GM19240 (cell line): ENCODE data around the gene MEAK7.

Source experiments
- DNase-seq: peaks from one replicate; pipeline ENCODE4 v3.0.0; 2011; ENCODE audit warnings: low spot score; ENCODE audit not compliant: insufficient read length

The MEAK7 gene

DNA sequence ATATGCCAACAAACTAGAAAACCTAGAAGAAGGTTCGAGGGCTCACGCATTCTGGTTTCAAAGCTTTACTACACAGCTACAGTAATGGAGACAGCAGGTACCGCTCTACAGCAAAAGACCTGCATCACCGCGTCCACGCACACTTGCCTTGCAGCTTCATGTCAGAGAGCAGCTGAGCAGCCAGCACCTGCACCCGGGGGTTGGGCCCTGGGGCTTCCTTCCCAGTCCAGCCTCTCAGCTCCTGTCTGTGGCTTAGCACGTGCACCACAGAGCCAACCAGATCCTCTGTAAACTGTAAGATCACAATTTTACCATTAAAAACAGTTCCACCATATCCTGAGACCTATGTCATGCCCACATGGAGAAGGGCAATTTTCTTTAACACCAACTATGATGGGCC lies 15.3 kb downstream of the MEAK7 start:
- no peak for DNase-seq

DNA sequence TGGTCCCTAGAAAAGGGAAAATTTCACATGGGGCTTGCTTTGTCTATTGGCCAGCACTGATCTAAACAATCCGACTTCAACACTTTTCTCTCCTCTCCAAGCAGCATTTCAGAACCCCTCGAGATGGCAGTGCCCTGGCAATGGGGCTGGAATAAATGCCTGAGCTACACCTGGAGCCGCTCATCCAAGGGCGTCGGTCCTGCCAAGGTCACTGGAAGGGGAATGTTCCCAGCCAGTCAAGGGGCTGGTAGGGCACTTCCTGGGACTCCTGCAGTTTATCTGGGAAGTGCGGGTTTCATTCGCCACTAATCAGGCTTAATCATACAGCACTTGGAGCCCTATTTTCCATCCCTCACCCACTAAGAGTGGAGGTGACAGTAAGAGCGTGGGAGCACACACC lies 17.1 kb downstream of the MEAK7 start:
- no peak for DNase-seq

DNA sequence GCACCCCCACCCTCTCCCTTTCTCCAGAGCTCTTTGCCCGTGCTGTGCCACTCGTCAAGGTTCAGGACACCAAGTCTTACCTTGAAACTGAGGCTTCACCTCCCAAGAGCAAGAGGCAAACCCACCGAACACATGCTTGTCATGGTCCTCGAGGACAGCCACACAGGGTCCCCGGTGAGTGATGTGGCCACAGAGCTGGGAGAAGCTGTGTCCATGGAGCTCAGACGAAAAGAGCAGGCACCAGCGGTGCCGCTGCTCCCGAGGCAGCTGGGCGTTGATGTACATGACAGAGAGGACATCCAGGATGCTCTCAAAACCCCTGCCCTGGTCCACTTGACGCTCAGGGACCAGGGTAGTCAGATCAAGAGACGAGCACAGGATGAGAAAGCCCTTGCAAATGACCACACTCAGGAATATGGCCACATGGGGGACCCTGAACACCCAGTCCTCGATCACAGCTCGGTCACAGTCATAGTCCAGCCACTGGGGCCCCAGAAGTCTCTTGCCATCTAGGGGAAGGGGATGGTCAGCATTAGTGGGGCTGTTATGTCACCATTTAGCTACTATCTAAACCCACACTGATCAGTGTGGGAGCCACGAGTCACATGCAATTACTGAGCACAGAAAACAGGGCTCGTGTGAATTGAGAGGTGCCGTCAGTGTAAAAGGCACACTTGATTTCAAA lies 17.8 kb downstream of the MEAK7 start:
- DNase-seq: no peak

DNA sequence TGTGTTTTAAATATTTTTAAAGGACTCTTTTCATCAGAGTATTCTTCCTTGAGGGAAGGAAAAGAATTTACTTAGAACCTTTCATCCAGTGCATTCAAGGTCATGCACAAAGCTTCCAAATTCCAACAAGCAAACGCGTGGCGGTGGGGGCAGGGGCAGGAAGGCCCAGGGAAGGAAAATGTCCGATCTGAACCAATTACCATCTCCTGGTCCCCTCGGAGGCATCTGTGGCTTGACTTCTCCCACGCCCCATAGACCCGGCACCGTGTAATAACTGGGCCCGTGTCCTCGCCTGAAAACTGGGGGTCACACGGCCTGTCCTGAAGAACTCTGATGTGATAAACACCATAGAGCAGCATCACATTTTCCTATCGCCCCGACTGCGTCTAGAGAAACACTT lies 18.3 kb downstream of the MEAK7 start:
- DNase-seq: no peak

DNA sequence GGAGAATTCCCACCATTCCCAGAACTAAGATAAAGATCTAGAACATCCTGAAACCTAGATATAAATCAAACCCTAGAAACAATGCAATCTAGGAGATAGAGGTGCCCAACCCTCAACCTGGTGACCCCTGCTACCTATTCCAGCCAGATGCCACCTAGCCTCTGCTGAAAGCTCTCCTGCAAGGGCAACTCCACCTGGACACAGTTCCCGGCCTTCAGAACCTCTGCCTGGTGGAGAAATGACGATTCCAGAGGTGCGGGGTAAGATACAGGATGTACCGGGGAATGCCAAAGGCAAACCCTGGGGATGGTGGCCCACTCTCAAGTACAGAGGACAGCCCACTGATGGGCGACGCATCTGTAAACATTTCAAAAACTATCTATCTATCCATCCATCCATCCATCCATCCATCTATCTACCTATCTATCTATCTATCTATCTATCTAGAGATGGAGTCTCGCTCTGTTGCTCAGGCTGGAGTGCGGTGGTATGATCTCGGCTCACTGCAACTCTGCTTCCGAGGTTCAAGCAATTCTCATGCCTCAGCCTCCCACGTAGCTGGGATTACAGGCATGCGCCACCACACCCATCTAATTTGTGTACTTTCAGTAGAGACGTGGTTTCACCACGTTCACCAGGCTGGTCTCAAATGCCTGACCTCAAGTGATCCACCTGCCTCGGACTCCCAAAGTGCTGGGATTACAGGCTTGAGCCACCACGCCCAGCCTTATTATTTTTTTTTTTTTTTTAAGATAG lies 19.0 kb downstream of the MEAK7 start:
- no peak for DNase-seq

DNA sequence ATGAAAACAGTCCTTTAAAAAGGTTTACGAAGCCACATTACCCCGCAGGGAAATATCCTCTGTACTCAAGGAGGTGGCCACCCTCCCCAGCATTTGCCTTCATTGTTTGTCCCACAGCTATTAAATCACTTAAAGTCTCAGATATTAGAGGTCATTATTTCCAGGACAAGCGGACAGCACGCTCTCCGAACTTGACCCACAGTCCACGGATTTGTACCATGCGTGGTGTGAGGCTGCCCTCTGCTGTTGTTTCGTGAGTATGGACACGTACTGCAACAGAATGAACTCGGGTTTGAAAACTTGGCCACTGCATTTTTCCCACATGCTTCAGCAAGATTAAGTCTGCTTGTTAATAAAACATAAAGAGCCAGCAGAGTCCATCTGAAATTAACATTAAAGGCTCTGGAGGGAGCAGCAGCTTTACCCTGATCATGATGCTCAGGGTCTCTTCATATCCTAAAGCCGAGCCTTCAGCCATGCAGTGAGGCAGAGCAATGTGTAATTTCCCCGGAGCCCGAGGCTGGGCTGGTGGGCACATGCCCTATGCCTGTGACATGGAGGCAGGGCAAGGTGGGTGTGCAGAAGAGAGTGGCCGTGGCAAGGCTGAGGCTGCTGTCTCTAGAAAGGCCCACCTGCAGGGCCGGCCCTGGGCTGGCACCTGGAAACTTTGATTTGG lies 19.7 kb downstream of the MEAK7 start:
- DNase-seq: no peak

DNA sequence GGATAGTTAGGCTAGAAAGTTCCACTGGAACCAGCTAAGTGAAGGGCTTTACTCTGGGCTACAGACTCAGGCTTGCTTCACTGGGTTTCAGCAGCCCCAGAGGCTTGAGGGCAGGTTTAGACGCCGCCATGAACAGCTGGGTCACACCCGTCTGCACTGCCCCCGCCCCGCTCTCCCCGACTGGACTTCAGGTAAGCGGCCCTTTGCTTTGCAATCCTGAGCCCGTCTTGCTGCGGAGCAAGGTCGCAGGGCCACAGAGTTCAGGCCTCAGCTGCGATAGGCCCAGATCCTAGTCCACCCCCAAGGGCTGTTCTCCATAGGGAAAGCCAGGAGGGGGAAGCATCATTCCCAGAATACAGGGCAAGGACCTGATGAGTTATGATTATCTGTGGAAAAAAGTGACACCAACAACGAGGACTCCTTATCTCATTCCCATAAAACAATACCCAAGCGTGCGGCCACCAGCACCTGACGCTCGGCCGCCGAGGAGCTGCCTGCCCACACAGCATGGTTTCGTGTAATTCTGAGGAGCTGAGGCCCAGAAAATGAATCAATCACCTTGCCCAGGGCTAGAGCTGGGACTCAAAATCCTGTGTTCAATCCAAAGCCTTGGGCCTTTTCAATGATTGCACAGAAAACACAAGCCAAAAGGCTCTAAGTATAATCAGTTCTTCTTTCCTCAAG lies 20.4 kb downstream of the MEAK7 start:
- DNase-seq: no peak

DNA sequence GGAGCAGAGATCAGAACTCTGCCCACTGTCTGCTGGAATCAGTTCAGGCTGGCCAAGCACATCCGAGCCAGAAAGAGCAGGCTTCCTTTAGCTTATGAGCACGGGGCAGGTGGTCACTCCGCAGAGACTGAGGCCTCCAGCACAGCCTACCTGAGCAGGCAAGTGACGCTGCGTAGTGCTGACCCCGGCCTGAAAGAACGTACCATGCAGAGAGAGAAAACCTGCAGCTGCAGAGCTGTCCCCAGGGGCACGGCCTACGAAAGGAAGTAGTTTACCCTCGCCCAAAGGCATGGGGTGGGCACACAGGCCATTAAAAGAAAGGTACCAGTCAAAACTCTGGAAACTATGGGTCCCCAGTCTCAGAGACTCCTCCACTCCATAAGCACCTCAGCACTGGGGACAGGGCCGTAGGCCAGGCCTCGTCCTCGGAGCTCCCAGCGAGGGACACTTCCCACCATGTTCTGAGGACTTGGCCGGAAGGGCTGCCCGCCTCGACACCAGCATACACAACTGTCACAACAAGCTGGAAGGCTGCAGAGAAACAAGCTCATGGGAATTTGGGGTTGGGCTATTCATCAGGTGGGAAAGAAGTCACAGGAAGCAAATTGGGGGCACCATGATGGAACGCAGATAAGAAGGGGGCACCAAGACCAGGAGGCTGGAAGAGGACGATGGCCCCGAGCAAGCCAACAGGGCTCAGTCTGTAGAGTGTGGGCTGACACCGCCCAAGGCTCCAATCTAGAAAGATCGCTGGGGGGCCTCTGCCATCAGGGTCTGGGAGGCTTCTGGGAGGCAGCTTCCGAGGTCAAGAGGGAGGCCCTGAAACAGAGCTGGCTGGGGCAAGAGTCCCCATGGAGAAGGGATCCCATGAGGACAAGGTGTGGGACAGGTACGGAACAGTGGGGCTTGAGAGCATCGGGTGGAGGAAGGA lies 21.2 kb downstream of the MEAK7 start:
- DNase-seq: no peak

DNA sequence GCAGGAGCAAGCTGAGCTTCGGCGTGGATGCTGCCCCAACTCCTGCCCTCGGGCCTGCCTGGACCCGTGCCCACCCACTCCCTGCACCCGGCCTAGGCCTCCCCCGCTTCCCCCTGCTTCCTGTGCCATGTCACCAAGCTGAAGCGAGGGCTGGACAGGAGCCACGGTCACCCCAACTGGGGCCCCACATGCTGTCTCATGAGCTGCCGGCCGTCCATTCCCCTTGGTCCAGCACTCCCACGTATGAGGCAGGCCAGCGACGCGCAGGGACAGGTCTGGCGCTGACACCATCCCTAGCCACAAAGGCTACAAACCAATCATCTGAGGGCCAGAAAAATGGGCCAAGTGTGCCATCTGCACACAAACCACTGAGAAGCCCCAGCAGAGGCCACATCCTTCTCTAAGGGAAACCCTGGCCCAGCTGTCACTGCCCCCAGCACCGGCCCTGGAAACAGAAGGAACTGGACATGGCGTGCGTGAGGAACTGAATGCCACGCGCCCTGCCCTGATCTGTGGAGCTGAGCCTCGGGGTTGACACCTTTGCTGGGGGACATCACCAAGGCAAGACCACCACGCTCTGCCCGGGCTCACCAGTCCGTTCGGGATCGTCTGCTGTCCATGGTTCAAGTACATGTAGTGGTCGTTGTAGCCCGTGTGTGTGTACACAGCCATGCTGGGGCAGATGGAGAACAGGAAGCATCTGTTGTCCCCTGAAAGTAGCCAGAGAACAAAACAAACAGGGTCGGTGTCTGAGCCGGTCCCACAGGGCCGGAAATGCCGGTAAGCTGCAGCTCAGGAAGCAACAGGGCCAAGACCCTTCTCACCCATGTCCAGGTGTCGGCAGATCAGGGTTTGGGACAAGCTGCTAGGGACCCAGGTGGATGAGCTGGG lies 22.2 kb downstream of the MEAK7 start:
- DNase-seq: no peak

DNA sequence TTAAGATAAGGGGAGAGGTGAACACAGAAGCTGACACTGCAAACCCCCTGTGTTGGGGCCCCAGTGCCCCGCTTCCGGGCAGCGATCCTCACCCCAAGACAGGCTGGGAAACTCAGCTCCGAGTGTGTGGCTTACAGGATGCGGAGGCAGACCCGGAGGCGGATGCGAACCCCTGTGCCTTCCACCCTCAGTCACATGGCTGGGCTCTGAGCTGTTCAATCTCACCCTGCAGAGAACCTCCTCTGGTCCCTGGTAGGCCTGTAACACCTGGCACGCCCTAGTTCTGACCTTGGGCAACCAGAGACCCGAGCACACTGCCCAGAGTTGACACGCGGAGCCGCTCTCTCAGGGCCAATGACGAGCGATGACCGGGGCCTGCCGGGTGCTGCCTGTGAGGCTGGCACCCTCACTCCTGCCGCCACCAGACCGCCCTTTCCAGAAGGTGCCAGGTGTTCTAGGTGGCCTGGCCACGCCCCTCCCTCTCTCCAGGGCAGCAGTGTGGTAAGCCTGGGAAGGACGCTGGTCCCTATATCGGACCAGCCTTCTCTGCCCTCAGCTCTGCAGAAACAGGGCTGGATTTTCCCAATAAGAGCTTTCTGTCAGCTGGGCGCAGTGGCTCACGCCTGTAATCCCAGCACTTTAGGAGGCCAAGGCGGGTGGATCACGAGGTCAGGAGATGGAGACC lies 23.3 kb downstream of the MEAK7 start:
- DNase-seq: no peak

DNA sequence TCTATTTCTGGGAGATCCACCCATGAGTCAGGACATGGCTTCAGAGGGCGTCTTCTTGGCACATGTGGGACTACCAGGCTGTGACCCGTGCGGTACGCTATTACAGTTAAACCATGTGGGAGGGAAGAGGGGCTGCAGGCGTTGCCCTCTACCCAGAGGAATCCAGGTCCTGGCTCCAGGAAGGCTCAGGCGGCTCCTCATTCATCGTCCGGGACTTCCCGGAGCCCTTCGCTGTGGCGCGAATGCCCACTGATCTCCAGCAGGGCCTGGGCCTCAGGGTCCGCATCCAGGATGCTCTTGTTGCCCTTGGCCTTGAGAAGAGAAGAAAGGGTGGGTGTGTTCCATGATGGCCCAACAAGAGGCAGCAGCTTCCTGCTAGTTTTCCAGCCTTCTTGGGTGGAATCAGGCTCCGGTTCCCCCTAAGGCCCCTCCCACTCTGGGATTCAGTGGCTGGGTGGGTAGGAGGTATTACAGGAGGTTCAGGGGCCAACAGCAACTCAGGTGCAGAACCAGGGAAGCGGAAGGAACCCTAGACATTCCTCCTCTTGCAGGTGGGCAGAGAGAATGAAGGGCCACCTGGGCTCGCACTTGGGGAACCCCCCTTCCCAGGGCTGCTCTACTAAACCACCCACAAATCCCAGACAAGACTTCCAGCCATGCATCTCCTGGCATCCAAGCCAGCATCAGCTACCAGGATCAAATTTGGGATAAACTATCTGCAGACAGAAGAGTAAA lies 24.6 kb downstream of the MEAK7 start:
- DNase-seq: no peak

DNA sequence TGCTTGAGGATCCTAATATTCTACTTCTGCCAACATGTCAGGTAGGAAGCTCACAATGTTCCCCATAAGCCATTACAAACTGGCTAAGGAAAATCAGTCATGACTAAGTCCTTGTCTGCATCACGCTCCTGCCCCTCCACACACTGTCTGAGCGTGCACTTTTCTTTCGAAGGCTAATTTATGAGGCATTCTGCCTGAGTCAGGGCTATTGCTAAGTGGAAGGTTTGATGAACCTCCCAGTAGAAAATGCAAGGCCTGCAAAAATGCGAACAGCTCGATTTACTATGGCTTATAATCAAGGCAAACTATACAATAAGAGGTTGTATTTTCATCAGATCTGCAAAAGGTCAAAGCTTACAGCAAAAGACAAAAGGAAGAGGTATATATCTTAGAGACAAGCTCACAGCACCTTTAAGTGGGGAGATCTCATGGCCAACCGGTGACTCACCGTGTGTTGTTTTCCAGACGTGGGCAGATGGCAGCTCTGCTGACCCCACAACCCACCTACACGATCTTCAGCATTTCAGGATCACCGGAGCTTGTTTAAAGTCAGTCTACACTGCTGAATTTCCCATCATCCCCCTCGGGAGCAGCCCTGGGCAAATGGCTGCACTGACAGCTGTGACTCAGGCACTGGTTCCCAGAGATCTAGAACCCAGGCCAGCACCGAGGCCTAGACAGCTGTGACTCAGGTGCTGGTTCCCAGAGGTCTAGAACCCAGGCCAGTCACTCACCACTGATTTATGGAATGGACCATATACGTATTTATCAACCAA lies 26.1 kb downstream of the MEAK7 start:
- no peak for DNase-seq

DNA sequence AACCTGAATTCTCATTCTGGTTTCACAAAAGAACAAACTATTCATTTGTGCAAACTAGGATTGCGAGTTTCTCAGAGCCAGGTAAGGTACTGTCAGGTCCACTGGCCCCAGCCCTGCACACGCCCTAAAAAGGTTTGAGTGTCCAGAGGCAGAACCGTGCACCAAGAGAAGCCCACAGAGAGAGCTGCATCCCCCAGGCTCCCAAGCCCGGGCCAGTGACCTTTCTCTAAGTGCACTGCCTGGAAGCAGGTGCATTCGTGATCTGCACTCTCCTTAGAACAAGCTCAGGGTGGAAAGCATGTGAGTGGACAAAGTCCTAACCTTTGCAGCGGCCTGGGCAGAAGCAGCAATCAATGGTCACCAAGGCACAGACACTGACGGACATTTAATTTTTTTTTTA lies 26.8 kb downstream of the MEAK7 start:
- DNase-seq: no peak

DNA sequence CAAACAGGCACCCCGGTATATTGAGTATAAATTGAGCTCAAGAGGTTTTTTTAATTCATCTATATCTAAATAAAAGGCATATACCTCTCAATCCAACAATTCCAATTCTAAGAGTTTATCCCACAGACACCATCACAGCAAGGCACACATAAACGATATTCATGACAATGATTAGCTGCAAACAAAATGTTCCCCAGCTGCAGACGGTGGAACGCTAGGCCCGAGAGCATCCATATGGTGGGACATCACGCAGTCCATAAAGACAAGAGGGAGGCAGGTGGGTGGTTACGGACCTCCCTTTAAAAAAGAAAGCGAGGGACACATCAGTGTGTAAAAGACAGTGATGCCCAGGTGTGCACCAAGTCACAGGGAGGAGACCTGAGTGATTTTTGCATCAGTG lies 28.1 kb downstream of the MEAK7 start:
- no peak for DNase-seq

DNA sequence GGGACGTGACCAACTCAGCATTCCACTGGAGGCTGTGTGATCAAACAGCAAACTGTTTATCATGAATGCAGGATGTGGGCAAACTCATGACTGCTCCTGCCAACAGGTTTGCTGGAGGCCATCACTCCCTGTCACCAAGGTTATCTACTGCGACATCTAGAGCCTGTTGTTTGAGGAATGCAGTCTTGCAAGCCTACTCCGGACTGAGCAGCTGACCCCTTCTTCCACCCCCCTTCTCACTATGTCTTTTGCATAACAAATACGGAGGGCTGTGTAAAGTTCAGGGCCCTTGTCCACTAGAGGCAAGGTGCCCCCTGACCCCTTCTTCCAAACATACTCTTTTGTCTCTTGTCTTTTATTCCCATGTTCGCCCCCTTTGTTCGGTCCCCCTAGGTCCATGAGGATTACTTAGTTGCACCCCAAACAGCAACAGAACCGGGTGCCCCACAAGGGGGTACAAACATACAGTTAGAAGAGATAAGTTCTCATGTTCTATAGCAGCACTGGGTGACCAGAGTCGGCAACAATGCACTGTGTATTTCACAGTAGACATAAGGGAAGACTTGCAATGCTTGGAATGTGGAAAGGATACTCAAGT lies 28.7 kb downstream of the MEAK7 start:
- no peak for DNase-seq

DNA sequence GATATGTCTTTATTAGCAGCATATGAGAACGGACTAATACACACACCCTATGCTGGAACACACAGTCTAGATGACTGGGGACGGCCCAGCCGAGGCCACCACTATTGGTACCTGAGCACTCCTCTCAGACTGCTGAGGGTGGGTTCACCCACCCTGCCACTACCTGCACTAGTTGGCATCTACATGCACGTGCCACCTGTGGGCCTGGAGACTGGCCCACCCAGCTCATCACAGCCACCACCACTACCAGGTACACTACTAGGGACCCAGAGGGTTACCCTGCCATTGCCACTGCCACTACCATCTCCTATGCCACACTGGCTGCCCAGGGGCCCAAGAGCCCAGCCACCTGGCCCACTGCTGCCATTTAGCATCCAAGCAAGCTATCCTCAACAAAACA lies 32.5 kb downstream of the MEAK7 start:
- DNase-seq: no peak

DNA sequence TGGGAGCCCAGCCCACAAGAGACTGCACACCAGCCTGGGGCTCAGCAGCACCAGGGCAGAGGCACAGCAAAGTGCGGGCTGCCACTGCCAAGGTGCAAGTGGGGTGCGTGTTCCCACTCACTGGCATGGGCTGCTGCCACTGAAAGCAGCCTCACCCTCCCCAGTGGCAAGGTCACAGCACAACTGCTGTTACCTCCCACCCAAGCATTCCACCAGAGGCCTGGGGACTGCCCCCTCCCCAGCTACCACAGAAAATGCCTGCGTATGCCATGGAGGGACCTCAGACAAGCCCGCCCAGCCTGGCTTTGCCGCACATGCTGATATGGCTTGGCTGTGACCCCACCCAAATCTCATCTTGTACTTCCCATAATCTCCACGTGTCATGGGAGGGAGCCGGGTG lies 33.1 kb downstream of the MEAK7 start:
- no peak for DNase-seq

DNA sequence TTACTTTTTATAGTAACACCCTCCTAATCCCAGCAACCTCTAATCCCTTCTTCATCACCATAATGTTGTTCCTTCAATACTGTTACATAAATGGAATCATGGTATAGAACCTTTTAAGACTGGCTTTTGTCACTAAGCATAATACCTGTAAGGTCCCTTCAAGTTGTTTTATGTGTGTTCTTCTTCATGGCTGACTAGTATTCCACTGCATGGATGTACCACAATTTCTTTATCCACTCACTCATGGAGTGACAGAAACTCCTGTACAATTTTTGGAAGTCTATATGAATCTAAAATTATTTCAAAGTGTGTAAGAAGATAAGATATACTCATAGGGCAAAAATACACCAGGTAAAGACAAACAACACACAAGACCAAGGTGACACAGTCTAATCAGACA lies 36.8 kb downstream of the MEAK7 start:
- DNase-seq: no peak
